A549 (cell line): Measurements from ENCODE around the gene VCL. TPM values are rescaled to one million over a fixed set of nuclear protein-coding genes. Genes with fewer than 3 reads are reported as not detected.

Experiments used
- ATAC-seq, 2 experiments: fragments of 200-7000 bp in 1 of 2; fragments of >200 bp in 1 of 2; cut with Nextera tagmentation in 1 of 2; cut with Tn5 transposase in 1 of 2; 3 replicates each; pipeline versions ENCODE4 v1.8.0 to v1.9.1; 2018 to 2020; ENCODE audit warnings: mild to moderate bottlenecking in 1 of 2, moderate library complexity in 1 of 2
- CTCF ChIA-PET: fragments of 300-600 bp; sonication (Branson Sonifier 250); formaldehyde crosslinking; extraction: SDS; loops from one replicate; lab custom pipeline; 2021; ENCODE audit warnings: antibody characterized with exemption, inconsistent platforms; lab: Yijun Ruan, JAX
- POLR2A ChIA-PET: fragments of 350-600 bp; formaldehyde crosslinking; extraction: SDS; loops from one replicate; lab custom pipeline; 2021; ENCODE audit warnings: antibody characterized with exemption, inconsistent platforms; lab: Yijun Ruan, JAX
- DNase-seq, 2 experiments: peaks; one replicate each; pipeline versions ENCODE4 v3.0.0 to v3.0.0-alpha.2; 2011 to 2016; ENCODE audit warnings: low read depth in 1 of 2, low spot score in 1 of 2
- FAIRE-seq: peaks from 2 replicates; lab custom pipeline; 2011; peaks lifted over from hg19 to GRCh38; lab: Jason Lieb, UNC
- H3K27ac ChIP-seq, 2 experiments: fragments of >200 bp; sonication (Bioruptor Twin); formaldehyde crosslinking; 3 replicates each; pipeline ENCODE4 v1.5.1; 2016 to 2017
- H3K4me1 ChIP-seq: fragments of >200 bp; sonication (Bioruptor Twin); formaldehyde crosslinking; 3 replicates; pipeline ENCODE4 v1.6.1; 2016
- H3K4me2 ChIP-seq: fragments of >200 bp; sonication (Bioruptor Twin); formaldehyde crosslinking; 3 replicates; pipeline ENCODE4 v1.6.1; 2016
- H3K4me3 ChIP-seq: fragments of >200 bp; sonication (Bioruptor Twin); formaldehyde crosslinking; 3 replicates; pipeline ENCODE4 v1.5.1; 2016
- H3K9me3 ChIP-seq: fragments of >200 bp; sonication (Bioruptor Twin); formaldehyde crosslinking; 3 replicates; pipeline ENCODE4 v1.6.1; 2016
- BHLHE40 ChIP-seq: IDR thresholded peaks from 2 replicates; pipeline ENCODE4 v1.6.1; 2012; ENCODE audit warnings: low read depth, low read length, inconsistent platforms
- CHD2 ChIP-seq: fragments of 150-350 bp; IDR thresholded peaks from 2 replicates; pipeline ENCODE4 v1.6.1; 2014; ENCODE audit warnings: low read length; ENCODE audit not compliant: partially characterized antibody
- FOSL2 ChIP-seq, 2 experiments: fragments of 450-650 bp in 1 of 2; fragments of >200 bp in 1 of 2; sonication (Bioruptor Twin) in 1 of 2; formaldehyde crosslinking; IDR thresholded peaks; 2 replicates each; pipeline versions ENCODE4 v1.5.0 to v1.6.1; 2016 to 2020; ENCODE audit warnings: mild to moderate bottlenecking in 1 of 2, moderate library complexity in 1 of 2
- HEYL ChIP-seq: fragments of 250-450 bp; sonication (Bioruptor Pico); IDR thresholded peaks from 2 replicates; pipeline ENCODE4 v1.8.0; 2021; ENCODE audit warnings: mild to moderate bottlenecking, moderate library complexity
- HOXB5 ChIP-seq: fragments of 250-450 bp; sonication (Bioruptor Pico); IDR thresholded peaks from 2 replicates; pipeline ENCODE4 v1.5.0; 2020; ENCODE audit warnings: mild to moderate bottlenecking, moderate library complexity
- JUNB ChIP-seq: fragments of >200 bp; sonication (Bioruptor Twin); formaldehyde crosslinking; IDR thresholded peaks from 2 replicates; pipeline ENCODE4 v1.6.1; 2016
- MAFK ChIP-seq: fragments of 450-650 bp; IDR thresholded peaks from 2 replicates; pipeline ENCODE4 v1.6.1; 2014; ENCODE audit not compliant: partially characterized antibody
- NPAS2 ChIP-seq: fragments of 250-450 bp; sonication (Bioruptor Pico); IDR thresholded peaks from 2 replicates; pipeline ENCODE4 v1.8.0; 2022; ENCODE audit warnings: mild to moderate bottlenecking, moderate library complexity, borderline replicate concordance
- POLR2AphosphoS2 ChIP-seq: conservative IDR thresholded peaks from 2 replicates; pipeline ENCODE4 v1.6.1; 2012; ENCODE audit warnings: low read length, improper control_type of control experiment, inconsistent platforms
- RFX5 ChIP-seq: fragments of 450-650 bp; IDR thresholded peaks from 2 replicates; pipeline ENCODE4 v1.7.1; 2014; ENCODE audit warnings: antibody characterized with exemption, mild to moderate bottlenecking, moderate library complexity
- TFCP2L1 ChIP-seq: fragments of 250-450 bp; sonication (Bioruptor Pico); IDR thresholded peaks from 2 replicates; pipeline ENCODE4 v1.5.0; 2021; ENCODE audit warnings: mild to moderate bottlenecking
- ZFP36 ChIP-seq: fragments of 450-650 bp; IDR thresholded peaks from 2 replicates; pipeline ENCODE4 v1.6.1; 2014; ENCODE audit warnings: borderline replicate concordance; ENCODE audit not compliant: partially characterized antibody
- ZNF302 ChIP-seq: fragments of 250-450 bp; sonication (Bioruptor Pico); IDR thresholded peaks from 2 replicates; pipeline ENCODE4 v1.9.0; 2021; ENCODE audit warnings: inconsistent platforms, mild to moderate bottlenecking, moderate library complexity
- WGBS: methylation state at CpG from one replicate; pipeline ENCODE4 v1.1.6; 2017; ENCODE audit errors: missing lambda C conversion rate; 5-methylcytosine and 5-hydroxymethylcytosine counted together
- polyA plus RNA-seq, 4 experiments: library from polyadenylated mRNA; depleted of rRNA in 3 of 4; stranded (reverse); fragments of >200 nt; fragmentation: RNase III in 1 of 4; extraction: RNeasy Plus Mini Kit Qiagen cat#74134 plus additional on column Dnase treatment in 1 of 4; gene quantifications; 2 replicates in 3 of 4; 3 replicates in 1 of 4; pipeline ENCODE4 v1.2.3, GENCODE V29; 2011 to 2017
- TF ChIP-seq, protein P1 (sequence below): fragments of 450-650 bp; IDR thresholded peaks from 2 replicates; pipeline ENCODE4 v1.6.1; 2014; ENCODE audit warnings: antibody characterized with exemption
- TF ChIP-seq, protein P2 (sequence below): fragments of >200 bp; sonication (Bioruptor Twin); formaldehyde crosslinking; IDR thresholded peaks from 3 replicates; pipeline ENCODE4 v1.5.1; 2016
- TF ChIP-seq, protein P3 (sequence below): fragments of 250-450 bp; sonication (Bioruptor Pico); IDR thresholded peaks from 2 replicates; pipeline ENCODE4 v1.5.0; 2020; ENCODE audit warnings: low read depth, mild to moderate bottlenecking, moderate library complexity
- TF ChIP-seq, protein P4 (sequence below): fragments of 200-600 bp; sonication (generic); IDR thresholded peaks from 2 replicates; pipeline ENCODE4 v1.6.1; 2016; ENCODE audit warnings: antibody characterized with exemption, mild to moderate bottlenecking, moderate library complexity
- TF ChIP-seq, protein P5 (sequence below): fragments of >200 bp; sonication (Bioruptor Twin); formaldehyde crosslinking; IDR thresholded peaks from 2 replicates; pipeline ENCODE4 v1.6.1; 2016
- TF ChIP-seq, protein P6 (sequence below): fragments of >200 bp; sonication (Bioruptor Twin); formaldehyde crosslinking; IDR thresholded peaks from 3 replicates; pipeline ENCODE4 v1.6.1; 2016
- TF ChIP-seq, protein P7 (sequence below): IDR thresholded peaks from 2 replicates; pipeline ENCODE4 v1.6.1; 2012; ENCODE audit warnings: low read depth, borderline replicate concordance

Gene VCL
- polyA plus RNA-seq, 2 of the 4 experiments (the other 2 are of a cell fraction): 101 to 112 TPM

DNA sequence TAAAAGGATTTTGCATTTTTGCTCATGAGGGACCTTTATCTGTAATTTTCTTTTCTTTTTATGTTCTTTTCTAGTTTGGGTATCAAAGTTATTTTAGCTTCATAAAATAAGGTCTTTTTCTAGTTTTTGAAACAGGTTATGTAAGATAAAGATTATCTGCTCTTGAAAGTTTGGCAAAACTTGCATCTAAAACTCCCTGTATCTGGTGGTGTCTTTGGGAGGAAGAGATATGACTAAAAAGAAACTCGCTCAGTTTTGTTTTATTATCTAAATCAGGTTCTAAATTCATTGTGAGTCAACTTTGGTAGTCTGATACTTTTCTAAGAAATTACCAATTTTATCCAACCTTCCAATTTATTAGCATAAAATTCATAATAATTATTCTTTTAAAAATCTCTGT lies 55.1 kb downstream of the VCL start:
- H3K4me1 ChIP-seq: peaks cover 88% of the 10 kb centered on the region
- FAIRE-seq: no peak
- no peaks in the 10 kb centered on the region for H3K9me3 ChIP-seq
- no peak overlapping the region for H3K4me3 ChIP-seq
- ATAC-seq: no peak
- no peak for DNase-seq
- 89% methylated on average over 1 of the region's 1 CpG for WGBS
- TF ChIP-seq POLR2AphosphoS2 (no peak), HEYL (CRISPR knock-in tag) (no peak), BHLHE40 (no peak), HOXB5 (CRISPR knock-in tag) (no peak), CHD2 (no peak), ZFP36 (no peak), ZNF302 (no peak), JUNB (no peak), TFCP2L1 (no peak)
- TF ChIP-seq, protein P1, sequence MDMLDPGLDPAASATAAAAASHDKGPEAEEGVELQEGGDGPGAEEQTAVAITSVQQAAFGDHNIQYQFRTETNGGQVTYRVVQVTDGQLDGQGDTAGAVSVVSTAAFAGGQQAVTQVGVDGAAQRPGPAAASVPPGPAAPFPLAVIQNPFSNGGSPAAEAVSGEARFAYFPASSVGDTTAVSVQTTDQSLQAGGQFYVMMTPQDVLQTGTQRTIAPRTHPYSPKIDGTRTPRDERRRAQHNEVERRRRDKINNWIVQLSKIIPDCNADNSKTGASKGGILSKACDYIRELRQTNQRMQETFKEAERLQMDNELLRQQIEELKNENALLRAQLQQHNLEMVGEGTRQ: no peak
- TF ChIP-seq, protein P2, sequence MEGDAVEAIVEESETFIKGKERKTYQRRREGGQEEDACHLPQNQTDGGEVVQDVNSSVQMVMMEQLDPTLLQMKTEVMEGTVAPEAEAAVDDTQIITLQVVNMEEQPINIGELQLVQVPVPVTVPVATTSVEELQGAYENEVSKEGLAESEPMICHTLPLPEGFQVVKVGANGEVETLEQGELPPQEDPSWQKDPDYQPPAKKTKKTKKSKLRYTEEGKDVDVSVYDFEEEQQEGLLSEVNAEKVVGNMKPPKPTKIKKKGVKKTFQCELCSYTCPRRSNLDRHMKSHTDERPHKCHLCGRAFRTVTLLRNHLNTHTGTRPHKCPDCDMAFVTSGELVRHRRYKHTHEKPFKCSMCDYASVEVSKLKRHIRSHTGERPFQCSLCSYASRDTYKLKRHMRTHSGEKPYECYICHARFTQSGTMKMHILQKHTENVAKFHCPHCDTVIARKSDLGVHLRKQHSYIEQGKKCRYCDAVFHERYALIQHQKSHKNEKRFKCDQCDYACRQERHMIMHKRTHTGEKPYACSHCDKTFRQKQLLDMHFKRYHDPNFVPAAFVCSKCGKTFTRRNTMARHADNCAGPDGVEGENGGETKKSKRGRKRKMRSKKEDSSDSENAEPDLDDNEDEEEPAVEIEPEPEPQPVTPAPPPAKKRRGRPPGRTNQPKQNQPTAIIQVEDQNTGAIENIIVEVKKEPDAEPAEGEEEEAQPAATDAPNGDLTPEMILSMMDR: no peak
- TF ChIP-seq, protein P3, sequence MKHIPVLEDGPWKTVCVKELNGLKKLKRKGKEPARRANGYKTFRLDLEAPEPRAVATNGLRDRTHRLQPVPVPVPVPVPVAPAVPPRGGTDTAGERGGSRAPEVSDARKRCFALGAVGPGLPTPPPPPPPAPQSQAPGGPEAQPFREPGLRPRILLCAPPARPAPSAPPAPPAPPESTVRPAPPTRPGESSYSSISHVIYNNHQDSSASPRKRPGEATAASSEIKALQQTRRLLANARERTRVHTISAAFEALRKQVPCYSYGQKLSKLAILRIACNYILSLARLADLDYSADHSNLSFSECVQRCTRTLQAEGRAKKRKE: no peak
- TF ChIP-seq, all 56 proteins: peak for 0
- no peak overlapping the region; a peak in 1 of 6 replicates for H3K27ac ChIP-seq
- POLR2A ChIA-PET: no interaction called here
- no peak overlapping the region for H3K4me2 ChIP-seq
- CTCF ChIA-PET: interaction anchor here (0.6 to 1.4 kb wide), 3 partner anchors 17 to 96 kb away, joined by 3 to 6 read pairs (median 3); no protein-coding TSS in a partner anchor

DNA sequence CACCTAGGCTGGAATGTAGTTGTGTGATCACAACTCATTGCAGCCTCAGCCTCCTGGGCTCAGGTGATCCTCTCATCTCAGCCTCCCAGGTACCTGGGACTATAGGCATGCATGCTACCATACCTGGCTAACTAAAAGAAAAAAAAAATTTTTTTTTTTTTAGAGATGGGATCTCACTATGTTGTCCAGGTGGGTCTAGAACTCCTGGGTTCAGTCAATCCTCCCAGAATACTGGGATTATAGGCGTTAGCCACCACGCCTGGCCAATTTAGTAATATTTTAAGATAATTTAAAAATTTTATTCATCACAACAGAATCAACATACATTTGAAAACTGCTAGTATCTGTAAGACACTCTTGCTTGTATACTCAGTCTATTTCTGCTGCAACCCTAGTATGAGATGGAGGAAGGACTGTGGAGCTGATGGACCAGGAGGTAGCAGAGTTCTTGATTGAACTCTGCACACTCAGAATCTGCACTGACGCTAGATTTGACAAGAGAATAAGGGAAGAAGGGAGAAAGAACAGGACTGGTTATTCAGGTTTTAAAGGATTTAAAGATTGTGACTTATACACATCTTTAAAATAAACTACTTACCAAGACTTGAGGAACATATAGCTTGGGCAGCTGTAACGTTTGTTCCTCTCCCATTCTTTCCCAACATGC lies 57.6 kb downstream of the VCL start:
- peak; percentile 31 to 46; a peak in 4 of 6 replicates for ATAC-seq
- peak overlapping the region; percentile 77 to 82 for H3K27ac ChIP-seq
- no peak overlapping the region; the same call in 2 of the 3 replicates for H3K4me3 ChIP-seq
- no peak for FAIRE-seq
- TF ChIP-seq NPAS2 (no peak), POLR2AphosphoS2 (no peak), BHLHE40 (no peak), MAFK (no peak), FOSL2 (IDR thresholded peaks at IDR 0.05) (no peak), FOSL2 (CRISPR knock-in tag; IDR thresholded peaks at IDR 0.05) (no peak), RFX5 (no peak)
- TF ChIP-seq, protein P4, sequence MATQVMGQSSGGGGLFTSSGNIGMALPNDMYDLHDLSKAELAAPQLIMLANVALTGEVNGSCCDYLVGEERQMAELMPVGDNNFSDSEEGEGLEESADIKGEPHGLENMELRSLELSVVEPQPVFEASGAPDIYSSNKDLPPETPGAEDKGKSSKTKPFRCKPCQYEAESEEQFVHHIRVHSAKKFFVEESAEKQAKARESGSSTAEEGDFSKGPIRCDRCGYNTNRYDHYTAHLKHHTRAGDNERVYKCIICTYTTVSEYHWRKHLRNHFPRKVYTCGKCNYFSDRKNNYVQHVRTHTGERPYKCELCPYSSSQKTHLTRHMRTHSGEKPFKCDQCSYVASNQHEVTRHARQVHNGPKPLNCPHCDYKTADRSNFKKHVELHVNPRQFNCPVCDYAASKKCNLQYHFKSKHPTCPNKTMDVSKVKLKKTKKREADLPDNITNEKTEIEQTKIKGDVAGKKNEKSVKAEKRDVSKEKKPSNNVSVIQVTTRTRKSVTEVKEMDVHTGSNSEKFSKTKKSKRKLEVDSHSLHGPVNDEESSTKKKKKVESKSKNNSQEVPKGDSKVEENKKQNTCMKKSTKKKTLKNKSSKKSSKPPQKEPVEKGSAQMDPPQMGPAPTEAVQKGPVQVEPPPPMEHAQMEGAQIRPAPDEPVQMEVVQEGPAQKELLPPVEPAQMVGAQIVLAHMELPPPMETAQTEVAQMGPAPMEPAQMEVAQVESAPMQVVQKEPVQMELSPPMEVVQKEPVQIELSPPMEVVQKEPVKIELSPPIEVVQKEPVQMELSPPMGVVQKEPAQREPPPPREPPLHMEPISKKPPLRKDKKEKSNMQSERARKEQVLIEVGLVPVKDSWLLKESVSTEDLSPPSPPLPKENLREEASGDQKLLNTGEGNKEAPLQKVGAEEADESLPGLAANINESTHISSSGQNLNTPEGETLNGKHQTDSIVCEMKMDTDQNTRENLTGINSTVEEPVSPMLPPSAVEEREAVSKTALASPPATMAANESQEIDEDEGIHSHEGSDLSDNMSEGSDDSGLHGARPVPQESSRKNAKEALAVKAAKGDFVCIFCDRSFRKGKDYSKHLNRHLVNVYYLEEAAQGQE: no peak
- TF ChIP-seq, protein P5, sequence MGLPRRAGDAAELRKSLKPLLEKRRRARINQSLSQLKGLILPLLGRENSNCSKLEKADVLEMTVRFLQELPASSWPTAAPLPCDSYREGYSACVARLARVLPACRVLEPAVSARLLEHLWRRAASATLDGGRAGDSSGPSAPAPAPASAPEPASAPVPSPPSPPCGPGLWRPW: no peak
- TF ChIP-seq, protein P6, sequence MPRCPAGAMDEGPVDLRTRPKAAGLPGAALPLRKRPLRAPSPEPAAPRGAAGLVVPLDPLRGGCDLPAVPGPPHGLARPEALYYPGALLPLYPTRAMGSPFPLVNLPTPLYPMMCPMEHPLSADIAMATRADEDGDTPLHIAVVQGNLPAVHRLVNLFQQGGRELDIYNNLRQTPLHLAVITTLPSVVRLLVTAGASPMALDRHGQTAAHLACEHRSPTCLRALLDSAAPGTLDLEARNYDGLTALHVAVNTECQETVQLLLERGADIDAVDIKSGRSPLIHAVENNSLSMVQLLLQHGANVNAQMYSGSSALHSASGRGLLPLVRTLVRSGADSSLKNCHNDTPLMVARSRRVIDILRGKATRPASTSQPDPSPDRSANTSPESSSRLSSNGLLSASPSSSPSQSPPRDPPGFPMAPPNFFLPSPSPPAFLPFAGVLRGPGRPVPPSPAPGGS: no peak
- TF ChIP-seq, protein P3: no peak
- TF ChIP-seq, protein P7, sequence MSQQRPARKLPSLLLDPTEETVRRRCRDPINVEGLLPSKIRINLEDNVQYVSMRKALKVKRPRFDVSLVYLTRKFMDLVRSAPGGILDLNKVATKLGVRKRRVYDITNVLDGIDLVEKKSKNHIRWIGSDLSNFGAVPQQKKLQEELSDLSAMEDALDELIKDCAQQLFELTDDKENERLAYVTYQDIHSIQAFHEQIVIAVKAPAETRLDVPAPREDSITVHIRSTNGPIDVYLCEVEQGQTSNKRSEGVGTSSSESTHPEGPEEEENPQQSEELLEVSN: no peak
- WGBS: 59% methylated on average over 4 of the region's 4 CpGs
- CTCF ChIA-PET: interaction anchor here (3.4 kb wide), 1 partner anchor 25 kb away, joined by 20 read pairs; no protein-coding TSS in a partner anchor
- POLR2A ChIA-PET: interaction anchor here (1.2 kb wide), 1 partner anchor 56 kb away, joined by 6 read pairs; no protein-coding TSS in a partner anchor
- peaks cover 65% of the 10 kb centered on the region for H3K4me1 ChIP-seq
- H3K4me2 ChIP-seq: peak overlapping the region; percentile 68
- DNase-seq: no peak
- no peaks in the 10 kb centered on the region for H3K9me3 ChIP-seq
